Stimulated activated CD4-positive, alpha-beta T cell treated with anti-CD3 and anti-CD28 coated beads, Interleukin-1b, Interleukin-23, amount 100 ng/mL, for 24 hours (primary cell): Measurements from ENCODE around the gene LENEP.

Experiments used
- DNase-seq, 4 experiments: peaks; one replicate each; pipeline ENCODE4 v3.0.0-alpha.2; 2020; ENCODE audit warnings: low read depth in 4 of 4, low spot score in 1 of 4

LENEP gene, protein sequence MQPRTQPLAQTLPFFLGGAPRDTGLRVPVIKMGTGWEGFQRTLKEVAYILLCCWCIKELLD

DNA sequence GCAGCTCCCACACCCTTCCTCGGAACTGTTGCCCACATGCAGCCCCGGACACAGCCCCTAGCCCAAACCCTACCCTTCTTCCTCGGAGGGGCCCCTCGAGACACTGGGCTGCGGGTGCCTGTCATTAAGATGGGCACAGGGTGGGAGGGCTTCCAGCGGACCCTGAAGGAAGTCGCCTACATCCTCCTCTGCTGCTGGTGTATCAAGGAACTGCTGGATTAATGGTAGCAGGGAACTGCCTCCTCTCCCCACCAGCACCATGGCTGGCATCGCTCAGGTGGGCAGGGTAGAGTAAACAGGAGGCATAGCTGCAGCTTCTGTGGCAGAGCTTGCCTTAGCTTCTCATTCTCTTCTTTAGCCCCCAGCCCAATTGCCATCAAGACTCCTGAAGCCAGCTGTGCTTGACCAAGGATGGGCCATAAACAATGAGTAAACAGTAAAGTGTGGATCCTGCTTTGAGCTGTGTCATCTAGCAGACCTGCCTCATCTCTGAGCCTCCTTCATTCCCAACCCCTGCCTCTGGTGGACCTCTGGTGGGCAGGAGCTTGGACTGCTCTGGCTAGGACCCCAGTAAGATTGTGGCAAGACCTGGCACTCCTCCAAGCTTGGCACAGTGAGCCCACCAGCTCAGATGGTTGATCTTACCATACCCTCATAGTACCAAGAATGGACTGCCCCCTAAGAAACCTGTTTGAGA lies at the start of gene LENEP:
Gene LENEP, plus strand, starts transcription at position 15 of the 697 bp plus-strand sequence. Its CDS starts 22 bp downstream, at position 37.
- DNase-seq, result no peak

DNA sequence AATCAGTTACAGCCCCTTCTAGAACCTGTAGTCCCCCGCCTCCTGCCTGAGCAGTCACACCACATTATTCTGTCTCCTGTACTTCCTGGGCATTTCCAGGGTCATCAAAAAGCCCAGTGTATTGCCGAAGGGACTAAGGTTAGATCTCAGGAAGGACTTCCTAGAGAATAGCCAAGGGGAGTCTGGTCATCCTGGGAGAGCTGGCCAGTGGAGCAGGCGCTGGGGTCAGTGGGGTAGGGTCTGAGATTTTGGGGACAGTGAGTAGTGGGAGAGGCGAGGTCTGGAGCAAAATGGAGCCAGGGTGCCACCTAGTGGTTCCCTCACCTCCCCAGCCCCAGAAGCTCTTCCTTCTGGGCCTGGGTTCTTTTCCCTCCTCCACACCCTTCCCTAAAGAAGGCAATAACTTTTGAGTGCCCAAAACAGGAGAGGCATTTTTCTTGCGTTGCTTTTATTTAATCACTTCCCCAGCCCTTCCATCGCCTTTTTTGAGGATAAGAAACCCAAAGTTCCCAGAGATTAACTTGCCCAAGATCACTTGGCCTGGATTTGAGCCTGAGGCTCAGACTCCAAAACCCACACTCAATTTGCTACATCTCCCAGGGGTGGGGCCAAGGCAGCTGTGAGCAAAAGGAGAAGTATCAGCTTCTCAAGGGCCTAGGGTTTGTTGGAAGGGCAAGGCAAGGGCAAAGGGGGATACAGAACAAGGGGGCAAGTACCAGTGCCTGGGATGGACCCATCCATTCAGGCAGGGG lies 49.6 kb upstream of the LENEP start:
- DNase-seq, result no peak

DNA sequence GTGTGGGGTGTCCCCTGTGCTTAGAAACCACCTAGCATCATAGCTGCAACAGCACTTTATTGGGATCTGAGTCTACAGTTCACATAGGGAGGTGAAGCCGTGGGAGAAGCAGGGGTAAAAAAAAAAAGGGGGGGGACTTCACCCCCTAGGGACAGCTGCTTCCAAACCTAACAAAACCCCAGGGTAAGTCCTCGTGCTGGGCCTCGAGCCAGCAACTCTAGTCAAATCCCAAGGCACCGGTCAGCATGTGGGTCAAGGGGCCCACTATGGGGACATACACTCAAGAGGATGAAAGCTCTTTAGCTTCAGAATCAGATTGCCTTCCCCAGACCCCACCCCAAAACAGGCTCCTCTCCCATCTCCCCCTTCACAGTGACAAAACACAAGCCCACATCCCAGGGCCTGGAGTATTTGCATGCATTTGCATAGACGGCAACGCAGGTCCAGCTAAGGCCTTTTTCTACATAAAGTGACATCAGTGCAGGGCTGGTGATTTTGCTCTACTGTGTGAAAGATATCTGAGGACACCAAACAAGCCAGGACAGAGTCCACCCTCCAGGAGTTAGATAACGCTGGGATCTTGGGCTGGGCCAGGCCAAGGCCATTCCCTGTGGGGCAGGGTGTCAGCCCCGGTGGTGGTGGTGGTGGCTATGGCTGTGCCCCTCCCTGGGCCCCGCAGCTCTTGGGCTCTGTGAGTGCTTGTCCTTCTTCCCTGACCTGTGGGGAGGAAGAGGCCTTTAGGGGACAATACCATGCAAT lies 48.8 kb upstream of the LENEP start:
- DNase-seq, result no peak

DNA sequence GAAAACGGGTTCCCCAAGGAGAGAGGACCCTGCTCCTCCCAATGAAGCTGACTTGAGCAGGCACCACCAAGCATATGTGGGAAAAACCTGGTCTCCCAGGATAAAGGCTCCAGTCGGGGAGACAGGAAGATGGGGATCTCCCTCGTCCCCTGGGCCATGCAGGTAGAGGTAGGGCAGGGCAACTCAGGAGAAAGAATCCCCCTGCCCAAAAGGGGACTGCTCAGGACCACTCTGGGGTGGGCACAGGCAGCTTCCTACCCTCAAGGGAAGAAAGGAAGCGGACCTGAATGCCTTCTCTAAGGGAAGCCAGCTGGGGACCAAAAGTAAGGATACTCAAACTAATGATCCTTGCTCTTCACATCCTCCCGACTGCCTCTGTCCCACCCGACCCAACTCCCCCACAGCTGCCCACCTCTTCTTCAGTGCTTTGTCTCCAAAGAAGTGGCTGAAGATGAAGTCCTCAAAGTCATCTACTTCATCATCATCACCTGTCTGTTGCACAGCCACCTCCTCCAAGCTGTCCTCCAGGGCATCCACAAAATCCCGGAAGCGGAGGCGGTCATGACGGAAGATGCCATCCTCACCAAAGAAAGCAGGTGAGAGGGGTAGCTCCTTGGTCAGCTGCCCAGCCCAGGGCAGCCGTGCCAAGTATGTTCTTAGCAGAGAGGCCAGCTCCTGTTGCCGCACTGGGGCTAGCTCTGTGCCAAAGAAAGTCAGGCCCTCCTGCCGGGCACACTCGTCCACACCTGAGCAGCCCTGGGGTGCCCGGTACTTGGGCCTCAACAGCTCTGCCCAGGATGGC lies 48.0 kb upstream of the LENEP start:
- DNase-seq, result no peak

DNA sequence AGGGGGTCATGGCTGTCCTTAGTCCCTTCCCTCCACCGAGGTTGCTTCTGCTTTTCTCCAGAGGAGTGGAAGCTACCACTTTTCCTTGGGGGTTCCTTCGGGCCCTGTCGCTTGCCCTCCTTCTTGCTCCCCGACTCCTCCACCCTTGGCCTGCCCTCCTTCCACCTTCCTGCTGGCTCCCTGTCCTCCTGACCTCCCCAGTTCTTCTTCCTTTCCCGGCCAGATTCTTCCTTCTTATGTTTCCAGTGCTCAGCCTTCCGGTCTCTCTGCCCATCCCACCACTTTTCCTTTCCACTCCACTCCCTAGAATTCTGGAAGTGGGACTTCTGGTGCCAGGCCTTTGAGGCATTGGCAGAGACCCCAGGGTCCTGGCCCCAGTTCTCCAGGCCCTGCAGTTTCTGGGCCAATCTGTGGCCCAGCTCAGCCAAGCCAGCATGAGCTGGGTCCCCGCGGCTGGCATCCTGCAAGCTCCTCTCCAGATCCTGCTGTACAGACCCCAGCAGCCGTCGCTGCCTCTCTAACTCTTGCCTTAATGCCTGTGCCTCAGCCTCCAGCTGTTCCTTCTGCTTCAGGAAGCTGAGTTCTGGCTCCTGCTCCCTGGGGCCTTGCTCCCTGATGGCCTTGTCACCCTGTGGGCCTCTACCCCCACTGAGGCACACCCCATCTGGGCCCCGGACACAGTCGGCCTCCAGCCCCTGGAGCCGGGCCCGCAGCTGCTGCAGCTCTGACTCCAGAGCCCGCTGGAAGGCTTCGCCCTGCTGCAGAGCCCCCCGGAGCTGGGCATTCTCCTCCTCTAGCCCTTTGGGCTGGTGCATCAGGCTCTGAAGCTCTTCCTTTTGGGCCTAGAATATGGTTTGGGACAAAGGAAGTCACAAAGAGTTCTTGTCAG lies 47.2 kb upstream of the LENEP start:
- DNase-seq, result no peak

DNA sequence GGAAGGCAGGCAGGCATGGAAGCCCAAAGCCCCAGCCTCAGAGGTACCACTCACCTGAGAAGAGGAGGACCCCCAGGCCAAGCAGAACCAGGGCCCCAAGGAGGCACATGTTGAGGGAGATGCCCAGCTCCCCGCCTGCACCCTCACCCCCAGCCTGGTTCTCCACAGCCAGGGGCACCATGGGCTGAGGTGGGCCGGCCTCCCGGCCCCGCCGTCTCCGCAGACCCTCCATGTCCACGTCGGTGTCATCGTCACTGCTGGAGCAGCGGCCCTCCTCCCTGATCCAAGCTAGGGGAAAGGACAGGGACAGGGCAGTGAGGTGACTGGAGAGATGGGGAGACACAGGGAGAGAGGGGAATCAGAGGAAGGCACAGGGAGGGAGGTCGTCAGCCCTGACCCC lies 45.3 kb upstream of the LENEP start:
- DNase-seq, result no peak

DNA sequence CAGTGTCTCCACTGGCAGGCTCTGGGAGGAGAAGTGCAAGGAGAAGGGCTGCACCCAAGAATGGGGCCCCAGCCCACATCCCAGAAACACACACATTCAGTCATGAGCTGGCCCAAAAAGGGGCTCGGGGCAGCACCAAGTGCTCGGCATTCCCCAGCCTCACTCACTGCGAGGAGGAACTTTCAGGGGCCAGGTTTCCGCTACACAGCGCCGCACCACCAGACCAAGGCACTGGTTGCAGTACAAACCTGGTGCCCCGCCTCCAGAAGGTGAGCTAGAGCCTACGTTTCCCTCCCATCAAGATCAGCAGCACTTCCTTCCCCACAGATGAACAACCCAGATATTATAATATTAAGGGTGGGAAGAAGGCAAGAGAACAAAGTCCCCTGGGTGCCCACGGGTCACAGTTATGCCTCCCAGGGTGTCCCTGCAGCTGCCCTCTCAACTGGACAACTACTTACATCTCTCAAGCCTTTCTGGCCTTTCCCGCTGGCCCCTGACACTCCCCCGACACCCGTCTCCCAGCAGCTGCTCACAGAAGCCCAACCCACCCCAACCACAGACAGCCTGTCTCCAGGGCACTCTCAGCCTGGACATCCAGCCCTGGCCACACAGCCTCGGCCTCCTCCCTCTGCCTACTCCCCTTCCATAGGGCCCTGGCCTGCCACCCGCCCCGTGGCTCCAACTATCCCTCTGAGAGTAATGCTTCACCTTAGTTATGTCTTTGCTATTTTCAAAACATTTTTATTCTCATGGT lies 41.3 kb upstream of the LENEP start:
- DNase-seq, result peak in 2 of 4 experiments; percentile 48 to 57

DNA sequence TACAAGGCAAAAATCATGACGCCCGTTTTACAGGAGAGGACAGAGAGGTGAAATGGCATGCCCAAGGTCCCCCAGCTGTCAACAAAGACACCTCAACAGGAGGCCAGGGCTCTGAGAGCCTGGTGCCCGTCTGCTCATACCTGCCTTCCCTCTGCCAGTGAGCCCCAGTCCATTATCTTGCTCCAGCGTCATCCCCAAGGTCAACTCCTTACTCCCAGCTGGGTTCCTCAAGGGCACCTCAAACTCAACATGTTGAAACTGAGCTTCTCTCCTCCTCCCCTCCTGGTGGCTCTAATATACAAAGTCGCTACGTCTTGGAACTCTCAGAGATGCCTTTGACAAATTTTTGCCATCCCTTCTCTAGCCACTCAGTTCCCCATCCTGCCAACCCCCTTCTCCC lies 40.7 kb upstream of the LENEP start:
- DNase-seq, result no peak

DNA sequence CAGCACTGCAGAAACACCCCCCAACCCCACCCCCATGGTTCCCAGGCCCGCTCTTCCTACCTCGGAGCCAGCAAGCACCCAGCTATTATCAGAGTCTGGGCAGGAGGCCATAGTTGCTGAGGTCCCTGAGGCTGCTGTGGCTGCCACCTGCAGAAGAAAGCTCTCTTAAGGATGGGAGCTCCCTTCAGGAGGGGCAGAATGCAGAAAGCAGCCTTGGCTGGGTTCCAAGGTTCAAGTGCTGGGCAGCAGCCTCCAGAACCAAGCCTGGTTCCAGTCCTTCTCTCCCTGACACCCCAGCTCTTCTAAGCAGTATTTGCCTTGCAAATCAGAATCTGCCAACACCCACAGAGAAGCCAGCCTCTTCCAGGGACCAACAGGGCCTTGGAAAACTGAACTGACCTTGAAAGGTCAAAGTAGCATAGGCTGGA lies 39.8 kb upstream of the LENEP start:
- no peak for DNase-seq

DNA sequence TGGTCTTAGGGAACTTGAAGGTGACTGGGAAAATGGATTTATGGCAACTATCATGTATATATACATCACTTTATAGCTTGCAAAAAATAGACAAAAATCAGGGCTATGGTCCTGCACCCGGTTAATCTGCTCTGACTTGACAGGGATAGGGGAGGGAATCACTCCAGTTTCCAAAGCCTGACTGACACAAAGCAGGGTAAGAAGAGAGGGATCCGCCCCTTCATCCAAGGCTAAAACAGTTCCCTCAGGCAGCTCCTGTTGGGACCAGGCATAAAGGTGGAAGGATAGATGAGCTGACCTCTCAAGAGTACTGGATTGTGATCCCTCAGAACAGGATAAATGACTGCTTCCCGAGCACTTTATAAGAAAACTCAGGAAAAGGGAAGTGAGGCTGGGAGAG lies 38.8 kb upstream of the LENEP start:
- no peak for DNase-seq

DNA sequence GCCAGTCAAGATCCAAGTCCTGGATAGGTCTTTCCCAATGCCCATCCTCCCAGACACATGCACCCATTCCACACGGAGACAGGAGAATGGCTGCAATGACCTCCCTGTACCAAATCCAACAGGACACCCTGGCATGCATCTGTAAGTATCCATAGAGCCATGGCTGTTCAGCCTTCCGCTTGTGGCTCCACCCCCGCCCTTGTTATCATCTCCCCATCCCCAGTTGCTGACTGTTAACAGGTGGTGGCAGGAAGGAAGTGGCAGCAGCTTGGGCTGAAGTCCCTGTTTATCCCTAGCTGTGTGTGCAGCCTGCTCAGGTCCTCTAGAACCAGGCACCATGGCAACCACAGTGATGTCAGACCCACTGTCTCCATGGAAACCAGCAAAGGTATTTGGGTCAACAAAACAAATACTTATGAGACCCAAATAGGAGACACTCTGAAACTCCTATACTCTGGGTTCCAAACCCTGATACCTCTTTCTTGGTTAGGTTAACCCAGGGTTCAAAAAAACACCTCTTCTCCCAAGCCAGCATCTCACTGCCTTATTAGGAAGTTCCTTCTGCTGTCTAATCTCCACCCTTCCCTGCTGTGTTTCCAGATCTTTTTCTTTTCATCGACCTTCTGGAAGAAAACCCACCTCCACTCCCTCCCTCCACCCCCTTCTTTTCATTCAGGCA lies 38.2 kb upstream of the LENEP start:
- DNase-seq, result peak in 2 of 4 experiments; percentile 58 to 60

DNA sequence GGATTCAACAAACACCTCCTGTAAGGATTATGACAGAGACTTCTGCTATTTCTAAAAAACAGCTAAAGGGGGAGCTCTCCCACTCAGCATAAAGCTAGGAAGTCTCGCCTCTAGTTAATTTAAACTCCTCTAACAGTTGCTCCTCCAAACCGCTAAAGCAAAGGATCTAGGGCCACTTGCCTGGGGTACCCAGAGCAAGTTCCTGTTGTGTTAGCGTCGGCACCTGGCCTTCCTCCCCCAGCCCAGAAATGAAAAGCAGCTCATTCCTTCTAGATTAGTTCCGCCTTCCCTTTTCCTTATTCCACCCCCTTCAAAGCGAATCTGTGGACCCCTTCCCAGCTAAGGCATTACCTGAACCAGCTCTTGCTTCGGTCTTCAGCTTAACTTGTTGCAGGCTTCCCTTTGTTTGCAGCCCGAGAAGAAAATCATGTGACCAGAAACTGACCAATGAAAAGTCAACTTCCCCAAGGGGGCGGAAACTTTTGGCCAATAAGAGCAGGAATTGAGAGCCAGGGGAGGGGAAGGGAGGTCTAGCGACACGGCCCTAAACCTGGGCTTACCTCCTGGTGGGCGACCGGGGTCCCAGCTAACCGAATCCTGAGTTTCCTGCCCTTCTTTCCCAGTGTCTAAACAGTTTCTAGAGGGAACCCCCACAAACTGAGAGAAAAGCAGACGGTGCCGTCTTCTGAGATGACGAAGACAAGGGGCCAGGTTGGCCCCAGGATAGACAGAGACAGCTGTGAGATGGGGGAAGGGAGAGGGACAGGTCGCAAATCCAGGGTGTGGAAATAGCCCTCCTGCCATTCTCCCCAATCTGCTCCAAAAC lies 37.5 kb upstream of the LENEP start, which contains the start of gene PBXIP1:
Gene PBXIP1, minus strand, starts transcription at position 382 of the 826 bp plus-strand sequence. CDS start 2,378 bp downstream, outside the sequence.
- peak in 3 of 4 experiments; percentile 49 to 69 (median 52) for DNase-seq

DNA sequence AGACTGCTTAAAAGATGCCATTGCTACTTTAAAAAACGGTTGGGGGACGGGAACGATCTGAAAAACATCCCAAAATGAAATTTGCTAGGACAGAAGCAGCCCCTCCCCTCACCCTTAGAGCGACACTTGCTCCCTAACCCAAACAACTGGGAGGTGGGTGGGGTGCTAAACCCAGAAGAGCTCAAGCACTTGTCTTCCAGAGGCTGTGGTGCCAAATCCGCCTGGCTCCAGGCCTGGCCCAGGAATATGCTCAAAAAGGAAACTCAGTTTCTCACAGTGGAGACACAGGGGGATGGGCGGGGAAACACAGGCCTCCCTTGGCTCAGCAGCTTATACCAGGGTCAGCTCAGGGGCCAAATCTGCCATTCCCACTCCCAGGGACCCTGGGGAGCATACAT lies 36.8 kb upstream of the LENEP start:
- no peak for DNase-seq

DNA sequence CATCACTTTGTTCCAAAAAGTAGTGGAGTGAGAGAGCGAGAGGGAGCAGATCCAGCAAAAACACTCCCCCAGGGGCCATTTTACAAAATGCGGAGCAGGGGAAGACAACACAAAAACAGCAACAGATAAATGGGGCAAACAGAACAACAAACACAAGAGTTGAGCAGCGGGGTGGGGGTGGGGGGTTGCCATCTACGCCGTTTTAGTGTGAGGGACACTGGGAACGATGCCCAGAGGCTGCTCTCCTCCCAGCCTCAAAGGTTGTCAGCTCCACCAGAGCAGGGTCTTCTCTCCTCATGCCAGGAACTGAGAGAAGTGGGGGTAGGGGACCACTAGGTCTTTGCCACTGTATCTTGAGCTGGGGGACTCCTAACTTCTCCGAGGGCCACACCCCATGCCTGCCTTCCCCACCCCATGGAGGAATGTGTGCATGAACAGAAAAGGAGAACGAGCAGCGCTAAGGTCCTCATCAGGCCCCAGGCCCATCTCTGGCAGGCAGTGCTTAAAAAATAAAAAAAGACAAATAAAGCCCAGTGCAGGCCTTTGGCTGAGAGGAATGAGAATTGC lies 36.2 kb upstream of the LENEP start:
- DNase-seq, result no peak

DNA sequence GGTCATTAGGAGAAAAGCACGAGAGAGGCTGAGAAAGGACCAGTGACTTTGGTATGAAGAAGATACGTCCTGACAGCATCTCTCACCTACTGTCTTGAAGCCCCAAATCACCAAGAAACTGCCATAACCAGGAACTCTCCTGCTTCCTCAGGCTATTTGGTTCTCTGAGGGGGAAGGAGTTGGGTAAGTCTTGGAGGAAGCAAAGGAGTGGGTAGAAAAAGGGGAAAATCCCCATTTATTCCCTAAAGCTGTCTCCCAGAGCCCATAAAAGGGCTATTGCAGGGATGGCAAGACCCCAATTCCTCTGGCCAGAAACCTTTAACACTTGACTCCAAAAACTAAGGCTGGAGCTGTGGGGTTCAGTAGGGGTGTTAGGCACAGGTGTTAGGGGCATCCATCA lies 35.4 kb upstream of the LENEP start:
- no peak for DNase-seq

DNA sequence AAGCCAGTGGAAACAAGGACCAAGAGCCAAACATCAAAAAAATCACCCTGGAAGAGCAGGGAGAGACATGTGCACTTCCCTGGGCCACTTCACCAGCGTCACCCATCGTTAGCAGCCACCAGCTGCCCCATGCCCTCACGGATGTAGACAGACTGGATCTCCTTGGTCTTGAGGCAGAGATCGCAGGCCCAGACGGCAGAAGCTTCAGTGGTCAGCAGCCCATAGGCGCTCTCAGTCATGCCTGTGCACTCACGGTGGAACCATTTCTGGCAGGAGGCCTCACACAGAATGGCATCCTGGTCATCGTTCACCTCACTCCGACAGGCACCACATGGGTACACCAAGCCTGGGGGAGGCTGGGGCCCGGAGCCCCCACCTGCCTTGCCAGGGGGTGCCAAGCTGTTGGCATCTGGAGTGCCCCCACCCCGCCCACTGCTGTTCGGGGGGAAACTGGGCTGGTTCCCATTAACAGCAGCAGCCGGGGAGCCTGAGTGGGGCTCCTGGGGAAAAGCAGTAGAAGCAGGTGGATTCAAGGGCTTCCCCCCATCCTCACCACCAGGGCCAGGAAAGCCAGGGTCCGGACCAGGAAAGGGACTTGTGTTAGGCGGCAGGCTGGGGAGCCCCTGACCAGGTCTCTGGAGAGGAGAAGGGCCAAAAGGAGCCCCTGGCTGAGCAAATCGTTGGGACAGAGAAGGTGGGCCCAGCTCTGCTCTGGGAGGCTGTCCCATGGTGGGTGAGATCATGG lies 34.5 kb upstream of the LENEP start:
- DNase-seq, result no peak

DNA sequence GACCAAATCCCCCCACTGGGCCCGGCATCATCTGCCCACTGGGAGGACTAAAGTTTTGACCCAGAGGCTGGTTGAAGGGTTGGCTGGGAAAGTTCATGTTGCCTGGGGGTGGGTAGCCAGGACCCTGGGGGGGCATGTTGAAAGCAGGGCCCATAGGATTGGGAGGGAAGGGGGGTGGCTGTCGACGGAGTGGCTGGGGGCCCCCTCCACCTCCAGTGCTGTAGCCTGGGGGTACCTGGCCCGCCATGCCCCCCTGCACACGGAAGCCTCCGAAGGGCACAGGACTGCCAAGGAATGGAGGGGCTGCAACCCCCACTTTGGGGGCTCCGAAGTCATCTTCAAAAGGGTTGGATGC lies 34.0 kb upstream of the LENEP start:
- no peak for DNase-seq
